IMR-90 (cell line): Measurements from ENCODE around the gene COL15A1. TPM values are rescaled to one million over a fixed set of nuclear protein-coding genes. Genes with fewer than 3 reads are reported as not detected.

ENCODE experiments used
- ATAC-seq: fragments of 200-7000 bp; cut with Tn5 transposase; 2 replicates; pipeline ENCODE4 v1.9.1; 2020; ENCODE audit warnings: low read depth, mild to moderate bottlenecking, moderate library complexity
- BruUV-seq: library from RNA; stranded (reverse); fragments of 400-500 nt; replicated peaks from 2 replicates; lab custom pipeline; 2021; lab: Mats Ljungman, UMichigan
- CTCF ChIA-PET: fragments of 300-600 bp; formaldehyde crosslinking; extraction: SDS; loops from one replicate; lab custom pipeline; 2021; ENCODE audit warnings: antibody characterized with exemption; lab: Yijun Ruan, JAX
- POLR2A ChIA-PET: fragments of 300-600 bp; sonication (Branson Sonifier 250); formaldehyde crosslinking; loops from one replicate; lab custom pipeline; 2022; ENCODE audit warnings: antibody characterized with exemption; ENCODE audit not compliant: unreplicated experiment; lab: Charles Lee
- DNase-seq: peaks from one replicate; pipeline ENCODE4 v3.0.0; 2013
- H2AFZ ChIP-seq: replicated peaks from 2 replicates; pipeline ENCODE3; 2013; ENCODE audit warnings: low read length, mild to moderate bottlenecking; ENCODE audit not compliant: poor library complexity
- H2AK5ac ChIP-seq: 2 replicates; pipeline ENCODE4 v1.6.1; 2013; ENCODE audit warnings: low read depth, low read length, inconsistent platforms
- H2AK9ac ChIP-seq: replicated peaks from 2 replicates; pipeline ENCODE3; 2013; ENCODE audit warnings: mild to moderate bottlenecking, low read depth, low read length, moderate library complexity; ENCODE audit not compliant: poor library complexity
- H2BK120ac ChIP-seq: 2 replicates; pipeline ENCODE4 v1.6.1; 2013; ENCODE audit warnings: low read depth, low read length, inconsistent platforms
- H2BK15ac ChIP-seq: 3 replicates; pipeline ENCODE4 v1.6.1; 2013; ENCODE audit warnings: low read depth, low read length, inconsistent platforms
- H2BK20ac ChIP-seq: 2 replicates; pipeline ENCODE4 v1.6.1; 2013; ENCODE audit warnings: low read depth, mild to moderate bottlenecking, inconsistent platforms, low read length, moderate library complexity
- H2BK5ac ChIP-seq: 2 replicates; pipeline ENCODE4 v1.6.1; 2013; ENCODE audit warnings: mild to moderate bottlenecking, low read depth, low read length, inconsistent platforms; ENCODE audit not compliant: poor library complexity, severe bottlenecking
- H3K14ac ChIP-seq: replicated peaks from 2 replicates; pipeline ENCODE4 v1.6.1; 2013; ENCODE audit warnings: low read depth, low read length, inconsistent platforms
- H3K18ac ChIP-seq: 2 replicates; pipeline ENCODE4 v1.6.1; 2013; ENCODE audit warnings: low read depth, low read length, control low read depth
- H3K23ac ChIP-seq: 2 replicates; pipeline ENCODE4 v1.6.1; 2013; ENCODE audit warnings: low read depth, low read length, inconsistent platforms
- H3K27ac ChIP-seq: 2 replicates; pipeline ENCODE4 v1.5.1; 2013; ENCODE audit warnings: mild to moderate bottlenecking, control low read depth, low read length; ENCODE audit not compliant: insufficient read depth
- H3K27me3 ChIP-seq: 2 replicates; pipeline ENCODE4 v1.6.1; 2013; ENCODE audit warnings: low read length; ENCODE audit not compliant: control insufficient read depth, insufficient read depth
- H3K36me3 ChIP-seq: 2 replicates; pipeline ENCODE4 v1.6.1; 2013; ENCODE audit warnings: low read length, mixed read lengths; ENCODE audit not compliant: control insufficient read depth, insufficient read depth
- H3K4ac ChIP-seq: 2 replicates; pipeline ENCODE4 v1.6.1; 2013; ENCODE audit warnings: low read depth, low read length, inconsistent platforms
- H3K4me1 ChIP-seq: 2 replicates; pipeline ENCODE4 v1.6.1; 2013; ENCODE audit warnings: low read length, mixed read lengths; ENCODE audit not compliant: control insufficient read depth, insufficient read depth
- H3K4me2 ChIP-seq: 2 replicates; pipeline ENCODE4 v1.6.1; 2013; ENCODE audit warnings: low read depth, mild to moderate bottlenecking, control low read depth, low read length, moderate library complexity
- H3K4me3 ChIP-seq: 2 replicates; pipeline ENCODE4 v1.5.1; 2013; ENCODE audit warnings: low read depth, mild to moderate bottlenecking, control low read depth, low read length, moderate library complexity; ENCODE audit not compliant: insufficient read depth
- H3K56ac ChIP-seq: 2 replicates; pipeline ENCODE4 v1.6.1; 2013; ENCODE audit warnings: low read length, inconsistent platforms; ENCODE audit not compliant: insufficient read depth; ENCODE audit errors: extremely low read depth
- H3K79me1 ChIP-seq, 2 experiments: 2 replicates each; pipeline ENCODE4 v1.6.1; 2013; ENCODE audit warnings: low read length in 2 of 2, inconsistent platforms in 1 of 2, low read depth in 1 of 2
- H3K9ac ChIP-seq: 2 replicates; pipeline ENCODE4 v1.6.1; 2013; ENCODE audit warnings: low read depth, low read length, control low read depth
- H3K9me1 ChIP-seq: 2 replicates; pipeline ENCODE4 v1.6.1; 2013; ENCODE audit warnings: low read length, inconsistent platforms; ENCODE audit not compliant: insufficient read depth
- H3K9me3 ChIP-seq: 2 replicates; pipeline ENCODE4 v1.6.1; 2013; ENCODE audit warnings: low read length; ENCODE audit not compliant: control insufficient read depth, insufficient read depth
- H4K20me1 ChIP-seq: 2 replicates; pipeline ENCODE4 v1.6.1; 2013; ENCODE audit warnings: low read length, inconsistent platforms; ENCODE audit not compliant: insufficient read depth
- H4K5ac ChIP-seq: 2 replicates; pipeline ENCODE4 v1.6.1; 2013; ENCODE audit warnings: mild to moderate bottlenecking, low read depth, low read length, control low read depth
- H4K8ac ChIP-seq, 2 experiments: 2 replicates each; pipeline ENCODE4 v1.6.1; 2013; ENCODE audit warnings: low read depth in 2 of 2, low read length in 2 of 2, control low read depth in 1 of 2, inconsistent platforms in 1 of 2
- H4K91ac ChIP-seq: 2 replicates; pipeline ENCODE4 v1.6.1; 2013; ENCODE audit warnings: low read depth, low read length, inconsistent platforms; ENCODE audit not compliant: insufficient read depth
- BHLHE40 ChIP-seq: fragments of 150-350 bp; IDR thresholded peaks from 2 replicates; pipeline ENCODE4 v1.6.1; 2016; ENCODE audit warnings: mild to moderate bottlenecking, low read depth, low read length
- CEBPB ChIP-seq: IDR thresholded peaks from 2 replicates; pipeline ENCODE4 v1.6.1; 2012; ENCODE audit warnings: low read depth, low read length, improper control_type of control experiment
- CTCF ChIP-seq: conservative IDR thresholded peaks from 2 replicates; pipeline ENCODE4 v1.5.1; 2012; ENCODE audit warnings: mild to moderate bottlenecking, low read depth, low read length, improper control_type of control experiment
- ELK1 ChIP-seq: fragments of 150-350 bp; IDR thresholded peaks from 2 replicates; pipeline ENCODE4 v1.6.1; 2016; ENCODE audit warnings: low read depth, mild to moderate bottlenecking, low read length, moderate library complexity, borderline replicate concordance
- FOS ChIP-seq: fragments of 150-350 bp; IDR thresholded peaks from 2 replicates; pipeline ENCODE4 v1.6.1; 2016; ENCODE audit warnings: low read depth, low read length
- MAZ ChIP-seq: IDR thresholded peaks from 2 replicates; pipeline ENCODE4 v1.6.1; 2012; ENCODE audit warnings: low read depth, mild to moderate bottlenecking, low read length, improper control_type of control experiment, moderate library complexity, borderline replicate concordance
- MXI1 ChIP-seq: IDR thresholded peaks from 2 replicates; pipeline ENCODE4 v1.6.1; 2012; ENCODE audit warnings: low read depth, mild to moderate bottlenecking, low read length, moderate library complexity, borderline replicate concordance
- POLR2A ChIP-seq: IDR thresholded peaks from 2 replicates; pipeline ENCODE4 v1.6.1; 2012; ENCODE audit warnings: mild to moderate bottlenecking, low read depth, low read length
- RAD21 ChIP-seq: IDR thresholded peaks from 2 replicates; pipeline ENCODE4 v1.6.1; 2012; ENCODE audit warnings: low read length, improper control_type of control experiment
- RCOR1 ChIP-seq: IDR thresholded peaks from 2 replicates; pipeline ENCODE4 v1.6.1; 2012; ENCODE audit warnings: mild to moderate bottlenecking, low read length, improper control_type of control experiment; ENCODE audit not compliant: insufficient replicate concordance
- RFX5 ChIP-seq: IDR thresholded peaks from 2 replicates; pipeline ENCODE4 v1.8.0; 2012; ENCODE audit warnings: low read depth, mild to moderate bottlenecking, low read length, moderate library complexity
- SMC3 ChIP-seq: fragments of 150-350 bp; IDR thresholded peaks from 2 replicates; pipeline ENCODE4 v1.6.1; 2016; ENCODE audit warnings: low read depth, mild to moderate bottlenecking, antibody characterized with exemption, low read length, moderate library complexity
- USF2 ChIP-seq: fragments of 150-350 bp; IDR thresholded peaks from 2 replicates; pipeline ENCODE4 v1.6.1; 2017; ENCODE audit warnings: mild to moderate bottlenecking, antibody characterized with exemption, low read length, low read depth
- WGBS, 2 experiments: methylation state at CpG; one replicate each; pipeline versions ENCODE4 v1.1.5 to v1.1.7; 2013; ENCODE audit warnings: missing lambda C conversion rate in 2 of 2; ENCODE audit not compliant: insufficient read length in 1 of 2; ENCODE audit errors: extremely low coverage in 2 of 2; 5-methylcytosine and 5-hydroxymethylcytosine counted together
- dilution Hi-C: fragments of 300-500 bp; cut with HindIII; formaldehyde crosslinking; loops from one replicate; pipeline ENCODE4 v1.14.3; 2018; ENCODE audit warnings: low sequenced_read_pairs; ENCODE audit not compliant: unreplicated experiment
- in situ Hi-C: fragments of 300-500 bp; cut with MboI; formaldehyde crosslinking; loops from 3 replicates; pipeline ENCODE4 v1.14.3; 2019; ENCODE audit warnings: low sequenced_read_pairs, inconsistent platforms, mixed read lengths
- intact Hi-C: fragments of 100-400 bp; cut with micrococcal nuclease; formaldehyde crosslinking; loops from 2 replicates; pipeline ENCODE4 v1.10.0; 2022
- polyA plus RNA-seq, 3 experiments: library from polyadenylated mRNA; depleted of rRNA; stranded (reverse); fragments of >200 nt; gene quantifications; 2 replicates each; pipeline ENCODE4 v1.2.3, GENCODE V29; 2012; ENCODE audit warnings: low replicate concordance in 1 of 3
- total RNA-seq: library from RNA; depleted of rRNA; stranded (reverse); fragments of >200 nt; gene quantifications from 2 replicates; pipeline ENCODE4 v1.2.3, GENCODE V29; 2012

Gene COL15A1
- total and polyA plus RNA-seq, 2 of the 4 experiments (the other 2 are of a cell fraction) = 2.2 to 3.7 TPM

- no peak overlapping the region for H2BK15ac ChIP-seq
- ATAC-seq = no peak
- no peak overlapping the region for H2AFZ ChIP-seq
- H2AK5ac ChIP-seq = peak overlapping the region; percentile 48; the same call in 1 of the 2 replicates
- peaks cover 8% of the 10 kb centered on the region; the same call in 1 of the 2 replicates for H4K20me1 ChIP-seq
- peaks cover 2% of the 10 kb centered on the region; the same call in 1 of the 2 replicates for H3K9me3 ChIP-seq
- no peak overlapping the region for H3K23ac ChIP-seq
- H3K4me1 ChIP-seq = peaks cover 16% of the 10 kb centered on the region
- H2AK9ac ChIP-seq = no peak overlapping the region
- no peak overlapping the region for H3K4me2 ChIP-seq
- H3K14ac ChIP-seq = no peak overlapping the region
- no peak overlapping the region for H3K18ac ChIP-seq
- H3K27me3 ChIP-seq = no peaks in the 10 kb centered on the region
- TF ChIP-seq BHLHE40 (no peak), RCOR1 (no peak), RFX5 (no peak), USF2 (no peak), MAZ (no peak), MXI1 (no peak), SMC3 (no peak), POLR2A (no peak), FOS (no peak), CTCF (no peak), CEBPB (no peak), ELK1 (no peak), RAD21 (no peak)
- no peak overlapping the region for H2BK120ac ChIP-seq
- H2BK20ac ChIP-seq = no peak overlapping the region
- peaks cover 19% of the 10 kb centered on the region for H3K9me1 ChIP-seq
- no peak overlapping the region for H2BK5ac ChIP-seq
- CTCF ChIA-PET = interaction anchor here (0.7 kb wide), 1 partner anchor 145 kb away, joined by 3 read pairs; no protein-coding TSS in a partner anchor
- H3K4me3 ChIP-seq = no peak overlapping the region
- WGBS, 2 experiments = 60% methylated on average over 1 of the region's 6 CpGs; no CpG with 5 or more reads in 1 of the 2 experiments
- in situ Hi-C loops = no loop called here
- intact Hi-C loops = no loop called here
- no TSS peak for BruUV-seq
- H3K9ac ChIP-seq = no peak overlapping the region
- no peak for DNase-seq
- H3K36me3 ChIP-seq = peaks cover 41% of the 10 kb centered on the region; the same call in 1 of the 2 replicates
- H3K56ac ChIP-seq = no peak overlapping the region; the same call in 1 of the 2 replicates
- no peak overlapping the region for H3K4ac ChIP-seq
- 0 out of 2 replicates have a peak overlapping the region, but pooled peaks have one; percentile 13 for H4K91ac ChIP-seq
- dilution Hi-C loops = no loop called here
- H3K27ac ChIP-seq = no peak overlapping the region
- POLR2A ChIA-PET = no interaction called here
- H3K79me1 ChIP-seq = peaks cover 0 to 8% of the 10 kb centered on the region in 2 experiments; a peak in 2 of 4 replicates
- H4K8ac ChIP-seq = no peak overlapping the region
- no peak overlapping the region for H4K5ac ChIP-seq
These were observed 49.3 kb downstream of the COL15A1 start for GRCh38 chr9:98992885-98993569.
